IMR-90 (cell line): ENCODE measurements around the gene GAS7. TPM values are rescaled to one million over a fixed set of nuclear protein-coding genes. Genes with fewer than 3 reads are reported as not detected.

Experiments
- ATAC-seq: fragments of 200-7000 bp; cut with Tn5 transposase; 2 replicates; pipeline ENCODE4 v1.9.1; 2020; ENCODE audit warnings: low read depth, mild to moderate bottlenecking, moderate library complexity
- BruUV-seq: library from RNA; stranded (reverse); fragments of 400-500 nt; replicated peaks from 2 replicates; lab custom pipeline; 2021; lab: Mats Ljungman, UMichigan
- CTCF ChIA-PET: fragments of 300-600 bp; formaldehyde crosslinking; extraction: SDS; loops from one replicate; lab custom pipeline; 2021; ENCODE audit warnings: antibody characterized with exemption; lab: Yijun Ruan, JAX
- POLR2A ChIA-PET: fragments of 300-600 bp; sonication (Branson Sonifier 250); formaldehyde crosslinking; loops from one replicate; lab custom pipeline; 2022; ENCODE audit warnings: antibody characterized with exemption; ENCODE audit not compliant: unreplicated experiment; lab: Charles Lee
- DNase-seq: peaks from one replicate; pipeline ENCODE4 v3.0.0; 2013
- H2AFZ ChIP-seq: replicated peaks from 2 replicates; pipeline ENCODE3; 2013; ENCODE audit warnings: low read length, mild to moderate bottlenecking; ENCODE audit not compliant: poor library complexity
- H2AK5ac ChIP-seq: 2 replicates; pipeline ENCODE4 v1.6.1; 2013; ENCODE audit warnings: low read depth, low read length, inconsistent platforms
- H2AK9ac ChIP-seq: replicated peaks from 2 replicates; pipeline ENCODE3; 2013; ENCODE audit warnings: mild to moderate bottlenecking, low read depth, low read length, moderate library complexity; ENCODE audit not compliant: poor library complexity
- H2BK120ac ChIP-seq: 2 replicates; pipeline ENCODE4 v1.6.1; 2013; ENCODE audit warnings: low read depth, low read length, inconsistent platforms
- H2BK15ac ChIP-seq: 3 replicates; pipeline ENCODE4 v1.6.1; 2013; ENCODE audit warnings: low read depth, low read length, inconsistent platforms
- H2BK20ac ChIP-seq: 2 replicates; pipeline ENCODE4 v1.6.1; 2013; ENCODE audit warnings: low read depth, mild to moderate bottlenecking, inconsistent platforms, low read length, moderate library complexity
- H2BK5ac ChIP-seq: 2 replicates; pipeline ENCODE4 v1.6.1; 2013; ENCODE audit warnings: mild to moderate bottlenecking, low read depth, low read length, inconsistent platforms; ENCODE audit not compliant: poor library complexity, severe bottlenecking
- H3K14ac ChIP-seq: replicated peaks from 2 replicates; pipeline ENCODE4 v1.6.1; 2013; ENCODE audit warnings: low read depth, low read length, inconsistent platforms
- H3K18ac ChIP-seq: 2 replicates; pipeline ENCODE4 v1.6.1; 2013; ENCODE audit warnings: low read depth, low read length, control low read depth
- H3K23ac ChIP-seq: 2 replicates; pipeline ENCODE4 v1.6.1; 2013; ENCODE audit warnings: low read depth, low read length, inconsistent platforms
- H3K27ac ChIP-seq: 2 replicates; pipeline ENCODE4 v1.5.1; 2013; ENCODE audit warnings: mild to moderate bottlenecking, control low read depth, low read length; ENCODE audit not compliant: insufficient read depth
- H3K27me3 ChIP-seq: 2 replicates; pipeline ENCODE4 v1.6.1; 2013; ENCODE audit warnings: low read length; ENCODE audit not compliant: control insufficient read depth, insufficient read depth
- H3K36me3 ChIP-seq: 2 replicates; pipeline ENCODE4 v1.6.1; 2013; ENCODE audit warnings: low read length, mixed read lengths; ENCODE audit not compliant: control insufficient read depth, insufficient read depth
- H3K4ac ChIP-seq: 2 replicates; pipeline ENCODE4 v1.6.1; 2013; ENCODE audit warnings: low read depth, low read length, inconsistent platforms
- H3K4me1 ChIP-seq: 2 replicates; pipeline ENCODE4 v1.6.1; 2013; ENCODE audit warnings: low read length, mixed read lengths; ENCODE audit not compliant: control insufficient read depth, insufficient read depth
- H3K4me2 ChIP-seq: 2 replicates; pipeline ENCODE4 v1.6.1; 2013; ENCODE audit warnings: low read depth, mild to moderate bottlenecking, control low read depth, low read length, moderate library complexity
- H3K4me3 ChIP-seq: 2 replicates; pipeline ENCODE4 v1.5.1; 2013; ENCODE audit warnings: low read depth, mild to moderate bottlenecking, control low read depth, low read length, moderate library complexity; ENCODE audit not compliant: insufficient read depth
- H3K56ac ChIP-seq: 2 replicates; pipeline ENCODE4 v1.6.1; 2013; ENCODE audit warnings: low read length, inconsistent platforms; ENCODE audit not compliant: insufficient read depth; ENCODE audit errors: extremely low read depth
- H3K79me1 ChIP-seq, 2 experiments: 2 replicates each; pipeline ENCODE4 v1.6.1; 2013; ENCODE audit warnings: low read length in 2 of 2, inconsistent platforms in 1 of 2, low read depth in 1 of 2
- H3K9ac ChIP-seq: 2 replicates; pipeline ENCODE4 v1.6.1; 2013; ENCODE audit warnings: low read depth, low read length, control low read depth
- H3K9me1 ChIP-seq: 2 replicates; pipeline ENCODE4 v1.6.1; 2013; ENCODE audit warnings: low read length, inconsistent platforms; ENCODE audit not compliant: insufficient read depth
- H3K9me3 ChIP-seq: 2 replicates; pipeline ENCODE4 v1.6.1; 2013; ENCODE audit warnings: low read length; ENCODE audit not compliant: control insufficient read depth, insufficient read depth
- H4K20me1 ChIP-seq: 2 replicates; pipeline ENCODE4 v1.6.1; 2013; ENCODE audit warnings: low read length, inconsistent platforms; ENCODE audit not compliant: insufficient read depth
- H4K5ac ChIP-seq: 2 replicates; pipeline ENCODE4 v1.6.1; 2013; ENCODE audit warnings: mild to moderate bottlenecking, low read depth, low read length, control low read depth
- H4K8ac ChIP-seq, 2 experiments: 2 replicates each; pipeline ENCODE4 v1.6.1; 2013; ENCODE audit warnings: low read depth in 2 of 2, low read length in 2 of 2, control low read depth in 1 of 2, inconsistent platforms in 1 of 2
- H4K91ac ChIP-seq: 2 replicates; pipeline ENCODE4 v1.6.1; 2013; ENCODE audit warnings: low read depth, low read length, inconsistent platforms; ENCODE audit not compliant: insufficient read depth
- CTCF ChIP-seq: conservative IDR thresholded peaks from 2 replicates; pipeline ENCODE4 v1.5.1; 2012; ENCODE audit warnings: mild to moderate bottlenecking, low read depth, low read length, improper control_type of control experiment
- FOS ChIP-seq: fragments of 150-350 bp; IDR thresholded peaks from 2 replicates; pipeline ENCODE4 v1.6.1; 2016; ENCODE audit warnings: low read depth, low read length
- NFE2L2 ChIP-seq: fragments of 150-350 bp; IDR thresholded peaks from 2 replicates; pipeline ENCODE4 v1.6.1; 2016; ENCODE audit warnings: low read depth, mild to moderate bottlenecking, low read length
- POLR2A ChIP-seq: IDR thresholded peaks from 2 replicates; pipeline ENCODE4 v1.6.1; 2012; ENCODE audit warnings: mild to moderate bottlenecking, low read depth, low read length
- RFX5 ChIP-seq: IDR thresholded peaks from 2 replicates; pipeline ENCODE4 v1.8.0; 2012; ENCODE audit warnings: low read depth, mild to moderate bottlenecking, low read length, moderate library complexity
- SMC3 ChIP-seq: fragments of 150-350 bp; IDR thresholded peaks from 2 replicates; pipeline ENCODE4 v1.6.1; 2016; ENCODE audit warnings: low read depth, mild to moderate bottlenecking, antibody characterized with exemption, low read length, moderate library complexity
- WGBS, 2 experiments: methylation state at CpG; one replicate each; pipeline versions ENCODE4 v1.1.5 to v1.1.7; 2013; ENCODE audit warnings: missing lambda C conversion rate in 2 of 2; ENCODE audit not compliant: insufficient read length in 1 of 2; ENCODE audit errors: extremely low coverage in 2 of 2; 5-methylcytosine and 5-hydroxymethylcytosine counted together
- dilution Hi-C: fragments of 300-500 bp; cut with HindIII; formaldehyde crosslinking; loops from one replicate; pipeline ENCODE4 v1.14.3; 2018; ENCODE audit warnings: low sequenced_read_pairs; ENCODE audit not compliant: unreplicated experiment
- in situ Hi-C: fragments of 300-500 bp; cut with MboI; formaldehyde crosslinking; loops from 3 replicates; pipeline ENCODE4 v1.14.3; 2019; ENCODE audit warnings: low sequenced_read_pairs, inconsistent platforms, mixed read lengths
- intact Hi-C: fragments of 100-400 bp; cut with micrococcal nuclease; formaldehyde crosslinking; loops from 2 replicates; pipeline ENCODE4 v1.10.0; 2022
- polyA plus RNA-seq, 3 experiments: library from polyadenylated mRNA; depleted of rRNA; stranded (reverse); fragments of >200 nt; gene quantifications; 2 replicates each; pipeline ENCODE4 v1.2.3, GENCODE V29; 2012; ENCODE audit warnings: low replicate concordance in 1 of 3
- total RNA-seq: library from RNA; depleted of rRNA; stranded (reverse); fragments of >200 nt; gene quantifications from 2 replicates; pipeline ENCODE4 v1.2.3, GENCODE V29; 2012
- TF ChIP-seq, protein P1 (sequence below): fragments of 150-350 bp; IDR thresholded peaks from 2 replicates; pipeline ENCODE4 v1.6.1; 2017; ENCODE audit warnings: mild to moderate bottlenecking, antibody characterized with exemption, low read length, low read depth
- TF ChIP-seq, protein P2 (sequence below): fragments of 150-350 bp; IDR thresholded peaks from 2 replicates; pipeline ENCODE4 v1.6.1; 2016; ENCODE audit warnings: low read depth, mild to moderate bottlenecking, low read length, moderate library complexity, borderline replicate concordance

The GAS7 gene
- total and polyA plus RNA-seq, 2 of the 4 experiments (the other 2 are of a cell fraction): 4.6 to 5.0 TPM

- Histone ChIP-seq H3K79me1 (no peaks in the 10 kb centered on the region), H3K27me3 (no peaks in the 10 kb centered on the region), H2BK5ac (no peak overlapping the region), H3K23ac (no peak overlapping the region), H3K4me1 (no peaks in the 10 kb centered on the region; the same call in 1 of the 2 replicates), H2AK5ac (no peak overlapping the region), H3K4me3 (no peak overlapping the region), H4K5ac (no peak overlapping the region), H3K14ac (no peak overlapping the region), H4K20me1 (no peaks in the 10 kb centered on the region), H3K9me3 (no peaks in the 10 kb centered on the region), H4K91ac (no peak overlapping the region), H2BK15ac (no peak overlapping the region), H4K8ac (no peak overlapping the region), H2BK120ac (no peak overlapping the region), H3K4me2 (no peak overlapping the region), H3K9ac (no peak overlapping the region), H3K18ac (no peak overlapping the region), H2AK9ac (no peak overlapping the region), H3K36me3 (no peaks in the 10 kb centered on the region), H2BK20ac (no peak overlapping the region), H2AFZ (no peak overlapping the region), H3K9me1 (no peaks in the 10 kb centered on the region), H3K27ac (no peak overlapping the region), H3K56ac (no peak overlapping the region), H3K4ac (no peak overlapping the region)
- no peak for DNase-seq
- in situ Hi-C loops: no loop called here
- CTCF ChIA-PET: no interaction called here
- POLR2A ChIA-PET: no interaction called here
- BruUV-seq: no TSS peak
- intact Hi-C loops: no loop called here
- TF ChIP-seq FOS (no peak), POLR2A (no peak), CTCF (no peak), SMC3 (no peak), RFX5 (no peak), NFE2L2 (no peak)
- TF ChIP-seq, protein P1, sequence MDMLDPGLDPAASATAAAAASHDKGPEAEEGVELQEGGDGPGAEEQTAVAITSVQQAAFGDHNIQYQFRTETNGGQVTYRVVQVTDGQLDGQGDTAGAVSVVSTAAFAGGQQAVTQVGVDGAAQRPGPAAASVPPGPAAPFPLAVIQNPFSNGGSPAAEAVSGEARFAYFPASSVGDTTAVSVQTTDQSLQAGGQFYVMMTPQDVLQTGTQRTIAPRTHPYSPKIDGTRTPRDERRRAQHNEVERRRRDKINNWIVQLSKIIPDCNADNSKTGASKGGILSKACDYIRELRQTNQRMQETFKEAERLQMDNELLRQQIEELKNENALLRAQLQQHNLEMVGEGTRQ: no peak
- TF ChIP-seq, protein P2, sequence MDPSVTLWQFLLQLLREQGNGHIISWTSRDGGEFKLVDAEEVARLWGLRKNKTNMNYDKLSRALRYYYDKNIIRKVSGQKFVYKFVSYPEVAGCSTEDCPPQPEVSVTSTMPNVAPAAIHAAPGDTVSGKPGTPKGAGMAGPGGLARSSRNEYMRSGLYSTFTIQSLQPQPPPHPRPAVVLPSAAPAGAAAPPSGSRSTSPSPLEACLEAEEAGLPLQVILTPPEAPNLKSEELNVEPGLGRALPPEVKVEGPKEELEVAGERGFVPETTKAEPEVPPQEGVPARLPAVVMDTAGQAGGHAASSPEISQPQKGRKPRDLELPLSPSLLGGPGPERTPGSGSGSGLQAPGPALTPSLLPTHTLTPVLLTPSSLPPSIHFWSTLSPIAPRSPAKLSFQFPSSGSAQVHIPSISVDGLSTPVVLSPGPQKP: no peak
- dilution Hi-C loops: no loop called here
- ATAC-seq: no peak
- 47% methylated on average over 3 of the region's 4 CpGs; no CpG with 5 or more reads in 1 of the 2 experiments for WGBS, 2 experiments
Measured at GRCh38 chr17:10041287-10041612, 157.2 kb downstream of the GAS7 start.
